Measurements from ENCODE around the gene KAZN.

- no peak for TF ChIP-seq CTCF (conservative IDR thresholded peaks at IDR 0.05)
- no peak for TF ChIP-seq EZH2 (IDR thresholded peaks at IDR 0.05; ENCODE audit: low read depth)
These were observed 244.4 kb downstream of the KAZN start for GRCh38 chr1:14842891-14843290.
